ENCODE data around the gene MYL9. TPM values are rescaled to one million over a fixed set of nuclear protein-coding genes. Genes with fewer than 3 reads are reported as not detected.

Gene MYL9
- polyA plus RNA-seq, 4 donors: 216 to 331 (median 230) TPM

- no peak for DNase-seq (ENCODE audit: low read depth in 4 of 4, low spot score in 2 of 4)
Measured at GRCh38 chr20:36578356-36579041, 37.2 kb downstream of the MYL9 start.

DNA sequence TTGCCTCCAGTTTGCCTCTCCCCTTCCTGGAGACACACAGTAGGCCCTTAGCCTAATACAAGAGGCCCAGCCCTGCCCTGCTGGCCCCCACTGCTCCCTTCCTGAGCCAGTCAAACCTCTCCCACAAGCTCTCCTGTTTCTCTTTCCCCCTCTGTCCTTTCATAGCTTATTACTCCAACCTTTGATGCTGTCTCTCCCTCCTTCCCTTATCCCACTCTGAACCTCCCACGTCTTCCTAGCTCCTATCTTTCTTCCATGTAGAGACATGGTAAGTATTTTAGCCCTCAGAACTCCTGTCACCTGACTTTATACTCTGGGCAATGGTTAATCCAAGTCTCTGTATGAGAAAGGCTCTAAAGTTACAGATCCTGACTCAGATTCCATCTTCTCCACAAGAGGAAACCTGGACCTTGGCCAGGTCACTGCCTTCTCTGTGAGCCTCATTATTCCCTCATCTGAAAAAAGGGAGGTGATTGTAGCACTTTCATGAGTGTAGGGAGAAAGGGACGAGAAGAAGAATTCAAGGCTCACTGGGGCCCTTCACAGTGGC is 38.8 kb downstream of the MYL9 start:
- DNase-seq (ENCODE audit: low read depth in 4 of 4, low spot score in 2 of 4): no peak

GRCh38 chr20:36582322-36582721 is 41.0 kb downstream of the MYL9 start:
- no peak for DNase-seq (ENCODE audit: low read depth in 4 of 4, low spot score in 2 of 4)

- no peak for DNase-seq (ENCODE audit: low read depth in 4 of 4, low spot score in 2 of 4)
Measured at GRCh38 chr20:36582821-36583220, 41.5 kb downstream of the MYL9 start.

GRCh38 chr20:36584018-36584481 is 42.7 kb downstream of the MYL9 start:
- no peak for DNase-seq (ENCODE audit: low read depth in 4 of 4, low spot score in 2 of 4)

GRCh38 chr20:36585410-36586125 is 44.2 kb downstream of the MYL9 start:
- DNase-seq (ENCODE audit: low read depth in 4 of 4, low spot score in 2 of 4): no peak

- DNase-seq (ENCODE audit: low read depth in 4 of 4, low spot score in 2 of 4): no peak
Measured at GRCh38 chr20:36587388-36588070, 46.2 kb downstream of the MYL9 start.

GRCh38 chr20:36591281-36591680 is 50.0 kb downstream of the MYL9 start:
- no peak for DNase-seq (ENCODE audit: low read depth in 4 of 4, low spot score in 2 of 4)

DNA sequence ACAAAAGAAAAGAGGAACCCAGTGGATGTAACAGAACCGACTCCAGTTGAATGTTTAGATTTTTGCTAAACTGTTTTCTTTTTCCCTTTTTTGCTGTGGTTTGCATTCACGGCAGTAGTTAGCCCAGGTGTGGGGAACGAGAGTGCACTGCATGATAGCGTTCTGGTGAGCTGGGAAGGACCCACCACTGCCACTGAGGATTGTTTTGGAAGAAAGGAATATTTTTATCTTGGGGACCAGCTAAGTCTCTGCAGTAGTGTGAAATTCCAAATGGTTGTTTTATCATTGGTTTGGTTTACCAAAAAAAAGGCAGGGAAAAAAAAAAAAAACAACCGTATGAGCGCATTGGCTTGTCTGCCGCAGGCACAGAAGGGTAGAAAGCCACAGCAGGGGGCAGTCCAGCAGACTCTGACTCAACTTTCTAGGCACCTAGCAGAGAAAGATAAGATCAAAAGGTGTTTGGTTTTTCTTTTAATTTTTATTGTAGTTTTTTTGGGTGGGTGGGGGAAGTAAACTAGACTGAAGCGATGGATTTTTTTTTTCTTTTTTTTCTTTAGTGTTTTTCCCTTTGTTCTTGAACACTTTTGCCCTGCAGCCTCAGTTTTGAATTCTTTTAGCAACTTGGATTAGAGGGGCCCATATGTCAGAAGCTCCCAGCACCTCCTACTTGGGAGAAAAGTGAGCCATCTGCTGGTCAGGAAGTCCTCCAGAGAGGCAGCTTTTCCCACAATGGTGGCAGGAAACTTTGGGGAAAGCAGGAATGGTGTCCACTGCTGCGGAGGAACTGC is 50.7 kb downstream of the MYL9 start:
- no peak for DNase-seq (ENCODE audit: low read depth in 4 of 4, low spot score in 2 of 4)

- DNase-seq (ENCODE audit: low read depth in 4 of 4, low spot score in 2 of 4): no peak
Measured at GRCh38 chr20:36593347-36593929, 52.1 kb downstream of the MYL9 start.

DNA sequence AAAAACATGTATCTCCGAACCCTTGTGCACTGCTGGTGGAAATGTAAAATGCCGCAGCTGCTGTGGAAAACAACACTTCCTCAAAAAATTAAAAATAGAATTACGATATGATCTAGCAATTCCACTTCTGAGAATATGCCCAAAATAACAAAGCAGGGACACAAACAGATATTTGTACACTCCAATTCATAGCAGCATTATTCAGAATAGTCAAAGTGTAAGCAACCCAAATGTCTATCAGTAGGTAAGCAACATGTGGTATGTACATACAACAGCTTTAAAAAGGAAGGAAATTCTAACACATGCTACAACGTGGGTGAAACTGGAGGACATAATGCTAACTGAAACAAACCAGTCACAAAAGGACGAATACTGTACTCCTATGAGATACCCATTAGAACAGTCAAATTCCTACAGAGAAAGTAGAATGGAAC is 58.6 kb downstream of the MYL9 start:
- no peak for DNase-seq (ENCODE audit: low read depth in 4 of 4, low spot score in 2 of 4)

Other genes with a start within 250 kb of the MYL9 start
- gene DLGAP4, start 235.2 kb upstream of the MYL9 start, polyA plus RNA-seq (ENCODE audit: insufficient read length in 4 of 4): 10 to 100 TPM; 45.2 to 78.3 (median 64.8) TPM
- 10 to 100 TPM; 55.1 to 66.1 (median 59.5) TPM for gene TGIF2, start 32.1 kb downstream of the MYL9 start, polyA plus RNA-seq (ENCODE audit: insufficient read length in 4 of 4)
- 10 to 100 TPM; 56.5 to 77.5 (median 71.0) TPM for gene RAB5IF, start 64.3 kb downstream of the MYL9 start, polyA plus RNA-seq (ENCODE audit: insufficient read length in 4 of 4)
- gene SLA2, start 104.7 kb downstream of the MYL9 start, polyA plus RNA-seq (ENCODE audit: insufficient read length in 4 of 4): under 1 TPM; 0.33 to 0.47 (median 0.40) TPM
- 10 to 100 TPM; 30.1 to 34.5 (median 32.8) TPM for gene NDRG3, start 204.6 kb downstream of the MYL9 start, polyA plus RNA-seq (ENCODE audit: insufficient read length in 4 of 4)
- 10 to 100 TPM; 16.6 to 22.4 (median 18.1) TPM for gene DSN1, start 232.2 kb downstream of the MYL9 start, polyA plus RNA-seq (ENCODE audit: insufficient read length in 4 of 4)

Measured in left renal cortex interstitium (tissue), 4 donors.